HFFc6 (cell line): Measurements from ENCODE around the gene CCM2. TPM values are rescaled to one million over a fixed set of nuclear protein-coding genes. Genes with fewer than 3 reads are reported as not detected.

ENCODE experiments used
- DNase-seq: peaks from one replicate; pipeline ENCODE4 v3.0.0-alpha.2; 2018
- H3K27ac Mint-ChIP-seq: 2 replicates; pipeline ENCODE4 v1.8.0; 2020; ENCODE audit warnings: mild to moderate bottlenecking, mixed read lengths
- H3K27me3 Mint-ChIP-seq: 2 replicates; pipeline ENCODE4 v1.8.0; 2021; ENCODE audit warnings: mild to moderate bottlenecking, moderate library complexity, mixed read lengths; ENCODE audit not compliant: insufficient read depth
- H3K36me3 Mint-ChIP-seq: 2 replicates; pipeline ENCODE4 v1.8.0; 2021; ENCODE audit warnings: low read depth, mixed read lengths
- H3K4me1 Mint-ChIP-seq: 2 replicates; pipeline ENCODE4 v1.8.0; 2020; ENCODE audit warnings: low read depth, mixed read lengths
- H3K4me3 Mint-ChIP-seq: 2 replicates; pipeline ENCODE4 v1.8.0; 2020; ENCODE audit warnings: mild to moderate bottlenecking, moderate library complexity, mixed read lengths
- H3K9me3 Mint-ChIP-seq: 2 replicates; pipeline ENCODE4 v1.8.0; 2020; ENCODE audit warnings: mild to moderate bottlenecking, mixed read lengths
- total RNA-seq, 6 experiments: library from RNA; stranded (reverse); fragmentation: NEBNext Ultra II Directional; extraction: Animal tissue kit (Norgen Biotek cat#: 25700); gene quantifications; 2 replicates in 1 of 6; 3 replicates in 5 of 6; pipeline ENCODE4 v1.2.3, GENCODE V29; 2021
- TF ChIP-seq, protein P1 (sequence below): fragments of 200-600 bp; sonication (generic); IDR thresholded peaks from 2 replicates; pipeline ENCODE4 v1.5.0; 2021; ENCODE audit warnings: antibody characterized with exemption, mild to moderate bottlenecking

CCM2 gene
- total RNA-seq, 6 experiments from 2014 or later = 50.3 to 57.4 (median 52.7) TPM

DNA sequence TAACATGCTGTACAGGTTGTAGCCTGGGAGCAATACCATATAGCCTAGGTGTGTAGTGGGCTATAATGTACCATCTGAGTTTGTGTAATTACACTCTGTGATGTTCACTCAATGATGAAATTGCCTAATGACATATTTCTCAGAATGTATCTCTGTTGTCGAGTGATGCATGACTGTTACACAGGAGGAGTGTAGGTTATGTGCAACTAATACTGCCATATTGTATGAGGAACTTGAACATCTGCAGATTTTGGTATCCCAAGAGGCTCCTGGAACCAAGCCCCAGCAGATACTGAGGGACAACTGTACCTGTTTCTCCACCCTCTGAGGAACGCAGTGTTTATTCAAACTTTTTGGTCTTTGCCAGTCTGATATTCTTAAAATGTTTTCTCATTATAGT lies 50.2 kb downstream of the CCM2 start:
- no peak for DNase-seq
- peaks cover 7% of the 10 kb centered on the region; the same call in 1 of the 2 replicates for H3K4me1 Mint-ChIP-seq
- H3K27ac Mint-ChIP-seq = no peak overlapping the region
- TF ChIP-seq, protein P1, sequence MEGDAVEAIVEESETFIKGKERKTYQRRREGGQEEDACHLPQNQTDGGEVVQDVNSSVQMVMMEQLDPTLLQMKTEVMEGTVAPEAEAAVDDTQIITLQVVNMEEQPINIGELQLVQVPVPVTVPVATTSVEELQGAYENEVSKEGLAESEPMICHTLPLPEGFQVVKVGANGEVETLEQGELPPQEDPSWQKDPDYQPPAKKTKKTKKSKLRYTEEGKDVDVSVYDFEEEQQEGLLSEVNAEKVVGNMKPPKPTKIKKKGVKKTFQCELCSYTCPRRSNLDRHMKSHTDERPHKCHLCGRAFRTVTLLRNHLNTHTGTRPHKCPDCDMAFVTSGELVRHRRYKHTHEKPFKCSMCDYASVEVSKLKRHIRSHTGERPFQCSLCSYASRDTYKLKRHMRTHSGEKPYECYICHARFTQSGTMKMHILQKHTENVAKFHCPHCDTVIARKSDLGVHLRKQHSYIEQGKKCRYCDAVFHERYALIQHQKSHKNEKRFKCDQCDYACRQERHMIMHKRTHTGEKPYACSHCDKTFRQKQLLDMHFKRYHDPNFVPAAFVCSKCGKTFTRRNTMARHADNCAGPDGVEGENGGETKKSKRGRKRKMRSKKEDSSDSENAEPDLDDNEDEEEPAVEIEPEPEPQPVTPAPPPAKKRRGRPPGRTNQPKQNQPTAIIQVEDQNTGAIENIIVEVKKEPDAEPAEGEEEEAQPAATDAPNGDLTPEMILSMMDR = no peak
- no peak overlapping the region for H3K4me3 Mint-ChIP-seq
- H3K36me3 Mint-ChIP-seq = peaks cover 5% of the 10 kb centered on the region; the same call in 1 of the 2 replicates
- no peaks in the 10 kb centered on the region for H3K9me3 Mint-ChIP-seq
- no peaks in the 10 kb centered on the region; the same call in 1 of the 2 replicates for H3K27me3 Mint-ChIP-seq

DNA sequence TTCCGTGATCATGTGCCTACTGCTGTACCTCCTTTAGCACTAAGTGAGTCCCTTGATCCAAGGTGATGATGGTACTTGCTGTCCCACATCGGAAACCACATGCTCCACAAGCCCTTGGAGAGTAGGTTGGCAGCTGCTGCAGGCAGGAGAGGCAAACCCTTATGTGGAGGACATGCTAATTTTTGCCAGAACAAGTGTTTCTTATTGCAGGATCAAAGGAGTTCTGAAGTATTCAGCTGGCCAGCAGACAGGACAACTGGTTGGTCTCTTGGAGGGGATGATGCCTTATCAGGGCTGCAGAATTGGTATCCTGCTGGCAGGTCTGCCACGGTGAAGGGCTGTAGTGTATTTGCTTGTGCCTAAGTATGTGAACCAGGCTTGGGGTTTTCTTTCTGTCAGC lies 52.0 kb downstream of the CCM2 start:
- Mint-ChIP-seq H3K4me1 (peaks cover 7% of the 10 kb centered on the region; the same call in 1 of the 2 replicates), H3K9me3 (no peaks in the 10 kb centered on the region), H3K4me3 (no peak overlapping the region), H3K27ac (no peak overlapping the region), H3K27me3 (no peaks in the 10 kb centered on the region; the same call in 1 of the 2 replicates), H3K36me3 (peaks cover 7% of the 10 kb centered on the region)
- TF ChIP-seq, protein P1 = no peak
- no peak for DNase-seq

DNA sequence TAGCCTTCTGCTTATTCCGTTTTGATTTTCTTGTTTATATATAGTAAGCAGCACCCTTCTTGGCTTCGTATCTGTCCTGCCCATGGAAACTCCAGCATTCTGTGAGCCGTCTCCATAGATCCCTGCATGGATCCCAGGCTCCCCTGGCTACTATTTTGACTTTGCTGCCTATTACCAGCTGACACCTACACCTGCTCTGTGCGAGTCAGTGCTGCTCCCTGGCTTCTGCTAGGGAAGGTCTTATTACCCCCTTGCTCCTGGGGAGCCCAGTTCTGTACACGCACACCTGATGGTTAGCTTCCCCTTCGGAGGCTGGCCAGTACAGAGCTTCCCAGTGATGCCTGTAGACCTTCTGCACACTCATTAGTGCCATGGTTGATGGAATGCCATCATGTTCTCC lies 53.4 kb downstream of the CCM2 start:
- Mint-ChIP-seq H3K4me3 (no peak overlapping the region), H3K27ac (no peak overlapping the region), H3K4me1 (peaks cover 7% of the 10 kb centered on the region; the same call in 1 of the 2 replicates), H3K27me3 (no peaks in the 10 kb centered on the region; the same call in 1 of the 2 replicates), H3K36me3 (peaks cover 7% of the 10 kb centered on the region), H3K9me3 (no peaks in the 10 kb centered on the region)
- TF ChIP-seq, protein P1 = no peak
- DNase-seq = no peak

DNA sequence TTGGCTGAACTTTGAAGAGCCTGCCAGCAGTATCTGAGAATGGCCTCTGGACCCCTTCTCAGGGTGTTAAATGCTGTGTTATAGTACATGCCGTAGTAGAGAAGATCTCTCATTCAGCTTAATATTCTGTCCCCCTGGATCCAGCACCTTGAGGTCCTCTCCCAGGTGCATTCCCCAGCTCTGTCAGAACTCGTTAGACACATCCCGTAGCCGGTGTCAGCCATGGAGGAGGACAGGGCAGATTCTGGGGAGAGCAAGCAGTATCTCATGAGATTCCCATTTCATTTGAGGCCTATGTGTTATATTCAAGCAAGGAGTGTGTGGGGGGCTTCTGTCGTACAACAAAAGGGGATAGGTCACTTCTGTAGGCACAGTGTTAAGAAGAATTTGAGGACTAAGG lies 53.9 kb downstream of the CCM2 start:
- peaks cover 7% of the 10 kb centered on the region for H3K36me3 Mint-ChIP-seq
- no peaks in the 10 kb centered on the region; the same call in 1 of the 2 replicates for H3K27me3 Mint-ChIP-seq
- no peak overlapping the region for H3K4me3 Mint-ChIP-seq
- H3K9me3 Mint-ChIP-seq = no peaks in the 10 kb centered on the region
- TF ChIP-seq, protein P1 = no peak
- peaks cover 7% of the 10 kb centered on the region; the same call in 1 of the 2 replicates for H3K4me1 Mint-ChIP-seq
- H3K27ac Mint-ChIP-seq = no peak overlapping the region
- no peak for DNase-seq

DNA sequence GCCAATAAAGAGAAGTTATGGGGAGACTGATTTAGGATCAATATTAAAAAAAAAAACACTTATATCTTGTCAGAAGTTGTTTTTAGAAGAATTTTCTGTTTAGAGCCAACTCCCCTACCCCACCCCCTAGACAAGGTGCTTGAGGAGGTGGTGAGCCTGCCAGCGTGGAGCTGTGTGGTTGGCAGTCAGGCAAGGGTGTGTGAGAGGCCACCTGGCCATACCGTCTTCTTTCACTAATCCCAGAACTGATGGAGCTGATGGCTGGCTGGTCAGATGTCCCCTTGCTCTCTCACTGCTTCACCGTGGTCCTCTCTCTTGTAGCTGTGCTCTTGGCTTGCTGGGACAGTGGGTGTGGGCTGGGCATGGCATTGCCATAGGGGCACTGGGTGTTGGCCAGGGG lies 54.4 kb downstream of the CCM2 start:
- H3K4me3 Mint-ChIP-seq = no peak overlapping the region
- no peaks in the 10 kb centered on the region for H3K9me3 Mint-ChIP-seq
- TF ChIP-seq, protein P1 = no peak
- no peaks in the 10 kb centered on the region; the same call in 1 of the 2 replicates for H3K27me3 Mint-ChIP-seq
- DNase-seq = no peak
- H3K27ac Mint-ChIP-seq = 0 out of 2 replicates have a peak overlapping the region, but pooled peaks have one; percentile 16
- H3K36me3 Mint-ChIP-seq = peaks cover 7% of the 10 kb centered on the region
- H3K4me1 Mint-ChIP-seq = peaks cover 7% of the 10 kb centered on the region; the same call in 1 of the 2 replicates
